ENCODE results near the gene LSM14B.

The LSM14B gene

DNA sequence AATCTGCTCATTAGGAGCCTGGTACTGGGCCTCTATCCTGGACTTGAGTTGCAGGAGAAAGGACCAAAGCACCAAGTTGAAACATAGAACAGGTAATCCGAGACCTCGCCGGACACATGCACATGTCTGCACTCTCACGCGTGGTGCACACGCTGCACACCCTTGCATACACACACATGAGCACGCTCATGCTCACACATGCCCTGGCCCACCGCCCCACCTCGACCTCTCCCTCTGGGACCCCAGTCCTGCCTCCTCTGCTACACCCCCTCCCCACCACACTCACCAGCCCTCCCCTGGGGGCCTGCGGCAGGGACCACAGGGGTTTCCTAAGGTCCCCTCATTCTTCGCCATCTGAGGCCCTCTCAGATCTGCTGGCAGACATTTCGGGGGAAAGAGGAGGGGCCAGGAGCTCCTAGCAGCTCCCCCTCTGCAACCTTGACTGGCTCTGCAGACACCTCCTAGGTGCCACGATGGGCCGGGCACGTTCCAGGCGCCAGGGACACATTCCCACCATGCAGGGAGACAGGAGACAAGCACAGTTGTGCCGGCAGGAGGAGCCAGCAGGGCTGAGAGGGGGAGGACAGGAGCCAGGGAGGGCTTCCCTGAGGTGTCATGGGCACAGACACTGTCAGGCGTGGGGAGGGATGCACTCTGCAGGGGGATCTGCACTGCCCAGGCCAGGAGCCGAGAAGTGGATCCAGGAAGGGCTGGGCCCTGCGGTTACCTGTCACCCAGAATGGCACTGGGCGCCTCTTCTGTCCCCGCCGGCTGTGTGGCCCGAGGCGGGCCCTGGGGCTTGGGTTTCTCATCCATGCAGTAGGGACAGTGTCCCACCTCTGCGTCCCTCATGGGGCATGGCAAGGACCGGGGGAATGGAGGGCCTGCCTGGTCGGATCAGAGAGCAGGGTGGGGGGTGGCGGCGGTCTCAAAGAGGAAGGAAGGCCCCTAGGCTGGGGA is 25.6 kb upstream of the LSM14B start:
- no peak for TF ChIP-seq GABPA (IDR thresholded peaks at IDR 0.05; ENCODE audit: low read depth)
- TF ChIP-seq POLR2AphosphoS5 (IDR thresholded peaks at IDR 0.05; ENCODE audit: low read depth), result no peak
- TF ChIP-seq, protein P1, sequence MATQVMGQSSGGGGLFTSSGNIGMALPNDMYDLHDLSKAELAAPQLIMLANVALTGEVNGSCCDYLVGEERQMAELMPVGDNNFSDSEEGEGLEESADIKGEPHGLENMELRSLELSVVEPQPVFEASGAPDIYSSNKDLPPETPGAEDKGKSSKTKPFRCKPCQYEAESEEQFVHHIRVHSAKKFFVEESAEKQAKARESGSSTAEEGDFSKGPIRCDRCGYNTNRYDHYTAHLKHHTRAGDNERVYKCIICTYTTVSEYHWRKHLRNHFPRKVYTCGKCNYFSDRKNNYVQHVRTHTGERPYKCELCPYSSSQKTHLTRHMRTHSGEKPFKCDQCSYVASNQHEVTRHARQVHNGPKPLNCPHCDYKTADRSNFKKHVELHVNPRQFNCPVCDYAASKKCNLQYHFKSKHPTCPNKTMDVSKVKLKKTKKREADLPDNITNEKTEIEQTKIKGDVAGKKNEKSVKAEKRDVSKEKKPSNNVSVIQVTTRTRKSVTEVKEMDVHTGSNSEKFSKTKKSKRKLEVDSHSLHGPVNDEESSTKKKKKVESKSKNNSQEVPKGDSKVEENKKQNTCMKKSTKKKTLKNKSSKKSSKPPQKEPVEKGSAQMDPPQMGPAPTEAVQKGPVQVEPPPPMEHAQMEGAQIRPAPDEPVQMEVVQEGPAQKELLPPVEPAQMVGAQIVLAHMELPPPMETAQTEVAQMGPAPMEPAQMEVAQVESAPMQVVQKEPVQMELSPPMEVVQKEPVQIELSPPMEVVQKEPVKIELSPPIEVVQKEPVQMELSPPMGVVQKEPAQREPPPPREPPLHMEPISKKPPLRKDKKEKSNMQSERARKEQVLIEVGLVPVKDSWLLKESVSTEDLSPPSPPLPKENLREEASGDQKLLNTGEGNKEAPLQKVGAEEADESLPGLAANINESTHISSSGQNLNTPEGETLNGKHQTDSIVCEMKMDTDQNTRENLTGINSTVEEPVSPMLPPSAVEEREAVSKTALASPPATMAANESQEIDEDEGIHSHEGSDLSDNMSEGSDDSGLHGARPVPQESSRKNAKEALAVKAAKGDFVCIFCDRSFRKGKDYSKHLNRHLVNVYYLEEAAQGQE (IDR thresholded peaks at IDR 0.05; ENCODE audit: insufficient replicate concordance, low read depth), result no peak
- DNase-seq (ENCODE audit: low read depth in 1 of 2, low spot score in 1 of 2), result no peak
- Histone ChIP-seq H3K27me3 (ENCODE audit: insufficient read depth, poor library complexity, severe bottlenecking) (no peaks in the 10 kb centered on the region), H3K27ac (replicated peaks) (no peak overlapping the region), H3K4me3 (replicated peaks; ENCODE audit: insufficient read depth, low read length) (no peak overlapping the region)

DNA sequence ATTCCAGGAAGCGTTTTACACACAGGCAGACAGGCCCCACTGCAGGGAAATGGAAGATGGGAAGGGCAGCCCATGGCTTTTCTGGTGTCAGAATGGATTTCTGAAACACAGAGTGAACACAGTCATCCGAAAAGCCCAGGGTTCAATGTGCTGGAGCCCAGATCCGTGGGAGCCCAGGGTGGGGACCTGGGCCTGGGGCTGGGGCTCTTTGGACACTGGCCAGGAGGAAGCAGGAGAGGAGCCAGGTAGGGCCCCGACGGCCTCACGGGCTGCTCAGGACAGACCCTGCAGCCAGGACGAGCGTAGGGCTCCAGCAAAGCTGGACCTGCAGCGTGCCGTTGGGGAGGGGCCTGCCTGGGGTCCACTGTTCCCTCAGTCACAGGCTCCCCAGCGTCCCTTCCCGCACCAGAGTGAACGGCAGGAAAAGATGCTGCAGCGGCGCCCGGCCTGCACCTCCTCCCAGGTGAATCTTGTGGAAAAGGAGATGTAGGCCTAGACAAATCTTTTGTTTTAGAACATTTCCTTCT is 24.3 kb upstream of the LSM14B start:
- TF ChIP-seq SPI1 (IDR thresholded peaks at IDR 0.05; ENCODE audit: borderline replicate concordance, low read depth), result no peak
- TF ChIP-seq POLR2AphosphoS5 (IDR thresholded peaks at IDR 0.05; ENCODE audit: low read depth), result no peak
- TF ChIP-seq GABPA (IDR thresholded peaks at IDR 0.05; ENCODE audit: low read depth), result no peak
- TF ChIP-seq, protein P2, sequence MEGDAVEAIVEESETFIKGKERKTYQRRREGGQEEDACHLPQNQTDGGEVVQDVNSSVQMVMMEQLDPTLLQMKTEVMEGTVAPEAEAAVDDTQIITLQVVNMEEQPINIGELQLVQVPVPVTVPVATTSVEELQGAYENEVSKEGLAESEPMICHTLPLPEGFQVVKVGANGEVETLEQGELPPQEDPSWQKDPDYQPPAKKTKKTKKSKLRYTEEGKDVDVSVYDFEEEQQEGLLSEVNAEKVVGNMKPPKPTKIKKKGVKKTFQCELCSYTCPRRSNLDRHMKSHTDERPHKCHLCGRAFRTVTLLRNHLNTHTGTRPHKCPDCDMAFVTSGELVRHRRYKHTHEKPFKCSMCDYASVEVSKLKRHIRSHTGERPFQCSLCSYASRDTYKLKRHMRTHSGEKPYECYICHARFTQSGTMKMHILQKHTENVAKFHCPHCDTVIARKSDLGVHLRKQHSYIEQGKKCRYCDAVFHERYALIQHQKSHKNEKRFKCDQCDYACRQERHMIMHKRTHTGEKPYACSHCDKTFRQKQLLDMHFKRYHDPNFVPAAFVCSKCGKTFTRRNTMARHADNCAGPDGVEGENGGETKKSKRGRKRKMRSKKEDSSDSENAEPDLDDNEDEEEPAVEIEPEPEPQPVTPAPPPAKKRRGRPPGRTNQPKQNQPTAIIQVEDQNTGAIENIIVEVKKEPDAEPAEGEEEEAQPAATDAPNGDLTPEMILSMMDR (IDR thresholded peaks at IDR 0.05; ENCODE audit: insufficient read depth, low read length), result no peak
- TF ChIP-seq, protein P1 (IDR thresholded peaks at IDR 0.05; ENCODE audit: insufficient replicate concordance, low read depth), result no peak
- Histone ChIP-seq H3K4me3 (replicated peaks; ENCODE audit: insufficient read depth, low read length) (no peak overlapping the region), H3K27me3 (ENCODE audit: insufficient read depth, poor library complexity, severe bottlenecking) (no peaks in the 10 kb centered on the region), H3K27ac (replicated peaks) (no peak overlapping the region)
- no peak for DNase-seq (ENCODE audit: low read depth in 1 of 2, low spot score in 1 of 2)

DNA sequence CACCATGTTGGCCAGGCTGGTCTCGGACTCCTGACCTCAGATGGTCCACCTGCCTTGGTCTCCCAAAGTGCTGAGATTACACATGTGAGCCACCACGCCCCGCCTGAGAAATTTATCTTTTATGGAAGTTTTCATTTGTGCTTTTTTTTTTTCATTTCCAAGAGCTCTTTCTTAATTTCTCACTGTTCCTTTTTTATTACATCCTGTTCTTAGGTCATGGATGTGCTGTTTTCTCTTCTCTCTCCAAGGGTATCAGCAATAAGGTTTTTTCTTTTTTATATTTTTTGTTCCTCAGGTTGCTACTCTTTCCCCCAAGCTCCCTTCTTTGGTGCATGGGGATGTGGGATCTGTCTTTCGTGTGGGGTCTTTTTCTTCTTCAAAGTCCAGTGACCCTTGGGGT is 21.2 kb upstream of the LSM14B start:
- no peak overlapping the region for H3K27ac ChIP-seq (replicated peaks)
- TF ChIP-seq SPI1 (IDR thresholded peaks at IDR 0.05; ENCODE audit: borderline replicate concordance, low read depth) (no peak), POLR2AphosphoS5 (IDR thresholded peaks at IDR 0.05; ENCODE audit: low read depth) (no peak), GABPA (IDR thresholded peaks at IDR 0.05; ENCODE audit: low read depth) (no peak)
- TF ChIP-seq, protein P1 (IDR thresholded peaks at IDR 0.05; ENCODE audit: insufficient replicate concordance, low read depth), result no peak
- TF ChIP-seq, protein P2 (IDR thresholded peaks at IDR 0.05; ENCODE audit: insufficient read depth, low read length), result no peak
- no peak for DNase-seq (ENCODE audit: low read depth in 1 of 2, low spot score in 1 of 2)

More for the DNA sequence above, 21.2 kb upstream of the LSM14B start:
- no peaks in the 10 kb centered on the region for H3K27me3 ChIP-seq (ENCODE audit: insufficient read depth, poor library complexity, severe bottlenecking)
- no peak overlapping the region for H3K4me3 ChIP-seq (replicated peaks; ENCODE audit: insufficient read depth, low read length)
